Peyer's patch (tissue), 4 donors: ENCODE data around the gene KCNN3.

Experiments
- CTCF ChIP-seq, 6 experiments: fragments of 450-650 bp in 4 of 6; fragments of 200-600 bp in 2 of 6; sonication (generic) in 1 of 6; IDR thresholded peaks; one replicate each; pipeline ENCODE4 v1.5.1; 2017 to 2019; ENCODE audit warnings: antibody characterized with exemption in 6 of 6, mild to moderate bottlenecking in 3 of 6, moderate library complexity in 1 of 6
- POLR2A ChIP-seq, 2 donors: fragments of 450-650 bp; IDR thresholded peaks; one replicate each; pipeline ENCODE4 v1.5.1; 2017; ENCODE audit warnings: antibody characterized with exemption in 2 of 2, mild to moderate bottlenecking in 2 of 2, moderate library complexity in 2 of 2

GRCh38 chr1:154888757-154889156 is 18.7 kb upstream of the KCNN3 start:
- TF ChIP-seq CTCF (IDR thresholded peaks at IDR 0.05) (no peak), POLR2A (IDR thresholded peaks at IDR 0.05) (no peak)
